Measurements from ENCODE around the gene APLP2. TPM values are rescaled to one million over a fixed set of nuclear protein-coding genes. Genes with fewer than 3 reads are reported as not detected.

The APLP2 gene
- total RNA-seq, 1 experiment from 2014 or later: 317 TPM

DNA sequence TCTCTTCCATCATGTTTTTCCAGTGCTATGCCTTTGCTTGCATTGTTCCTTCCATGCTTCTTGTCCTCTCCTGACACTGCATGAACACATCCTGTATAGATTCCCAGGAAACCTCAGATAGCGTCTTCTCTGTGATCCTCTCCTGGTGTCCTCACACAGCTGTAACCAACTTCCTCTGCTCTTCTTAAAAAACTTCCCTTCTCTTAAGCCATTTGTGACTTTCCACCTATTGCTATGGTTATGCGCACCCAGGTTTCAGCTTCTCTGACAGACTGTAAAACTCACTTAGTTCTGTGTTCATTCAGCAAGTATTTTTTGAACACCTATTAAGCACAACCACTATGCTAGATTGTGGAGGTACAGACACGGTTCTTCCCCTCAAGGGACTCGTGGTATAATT is 5.1 kb upstream of the APLP2 start:
- no peak overlapping the region for H3K27ac Mint-ChIP-seq (ENCODE audit: low read depth, unreplicated experiment)

DNA sequence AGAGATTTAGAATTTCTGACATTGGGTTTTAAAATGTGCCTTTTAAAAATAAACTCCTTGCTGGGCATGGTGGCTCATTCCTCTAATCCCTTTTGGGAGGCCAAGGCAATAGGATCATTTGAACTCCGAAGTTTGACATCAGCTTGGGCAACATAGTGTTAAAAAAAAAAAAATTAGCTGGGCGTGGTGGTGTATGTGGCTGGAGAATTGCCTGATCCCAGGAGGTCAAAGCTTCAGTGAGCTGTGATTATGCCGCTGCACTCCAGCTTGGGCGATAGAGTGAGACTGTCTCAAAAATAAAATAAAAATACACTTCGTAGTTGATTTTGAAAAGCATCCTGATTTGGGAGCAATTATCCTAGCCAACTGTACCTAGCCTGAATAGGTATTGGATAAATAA is 3.4 kb upstream of the APLP2 start:
- CTCF ChIA-PET: interaction anchor here (0.6 to 2.2 kb wide), 4 partner anchors 10 to 66 kb away, joined by 3 to 7 read pairs (median 4); no protein-coding TSS in a partner anchor
- TF ChIP-seq, protein P1, sequence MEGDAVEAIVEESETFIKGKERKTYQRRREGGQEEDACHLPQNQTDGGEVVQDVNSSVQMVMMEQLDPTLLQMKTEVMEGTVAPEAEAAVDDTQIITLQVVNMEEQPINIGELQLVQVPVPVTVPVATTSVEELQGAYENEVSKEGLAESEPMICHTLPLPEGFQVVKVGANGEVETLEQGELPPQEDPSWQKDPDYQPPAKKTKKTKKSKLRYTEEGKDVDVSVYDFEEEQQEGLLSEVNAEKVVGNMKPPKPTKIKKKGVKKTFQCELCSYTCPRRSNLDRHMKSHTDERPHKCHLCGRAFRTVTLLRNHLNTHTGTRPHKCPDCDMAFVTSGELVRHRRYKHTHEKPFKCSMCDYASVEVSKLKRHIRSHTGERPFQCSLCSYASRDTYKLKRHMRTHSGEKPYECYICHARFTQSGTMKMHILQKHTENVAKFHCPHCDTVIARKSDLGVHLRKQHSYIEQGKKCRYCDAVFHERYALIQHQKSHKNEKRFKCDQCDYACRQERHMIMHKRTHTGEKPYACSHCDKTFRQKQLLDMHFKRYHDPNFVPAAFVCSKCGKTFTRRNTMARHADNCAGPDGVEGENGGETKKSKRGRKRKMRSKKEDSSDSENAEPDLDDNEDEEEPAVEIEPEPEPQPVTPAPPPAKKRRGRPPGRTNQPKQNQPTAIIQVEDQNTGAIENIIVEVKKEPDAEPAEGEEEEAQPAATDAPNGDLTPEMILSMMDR (IDR thresholded peaks at IDR 0.05; ENCODE audit: unreplicated experiment): no peak
- no peak overlapping the region for H3K4me3 Mint-ChIP-seq (ENCODE audit: unreplicated experiment)
- H3K9me3 Mint-ChIP-seq (ENCODE audit: unreplicated experiment): no peaks in the 10 kb centered on the region
- no TSS peak for BruUV-seq (replicated peaks)
- no peaks in the 10 kb centered on the region for H3K27me3 Mint-ChIP-seq (ENCODE audit: insufficient read depth, unreplicated experiment)
- POLR2A ChIA-PET: interaction anchor here (0.6 to 2.4 kb wide), 4 partner anchors 29 to 64 kb away, joined by 3 to 26 read pairs (median 4); partner anchors contain the start of gene PRDM10
- H3K27ac Mint-ChIP-seq (ENCODE audit: low read depth, unreplicated experiment): no peak overlapping the region
- intact Hi-C loops (cut with micrococcal nuclease): no loop called here
- peaks cover 6% of the 10 kb centered on the region for H3K36me3 Mint-ChIP-seq (ENCODE audit: insufficient read depth, unreplicated experiment)
- H3K4me1 Mint-ChIP-seq (ENCODE audit: insufficient read depth, unreplicated experiment): peaks cover 20% of the 10 kb centered on the region
- no peak for DNase-seq (ENCODE audit: unreplicated experiment)

More for the DNA sequence above, 5.1 kb upstream of the APLP2 start:
- DNase-seq (ENCODE audit: unreplicated experiment): no peak
- Mint-ChIP-seq H3K4me1 (ENCODE audit: insufficient read depth, unreplicated experiment) (peaks cover 17% of the 10 kb centered on the region), H3K36me3 (ENCODE audit: insufficient read depth, unreplicated experiment) (peaks cover 3% of the 10 kb centered on the region), H3K27me3 (ENCODE audit: insufficient read depth, unreplicated experiment) (no peaks in the 10 kb centered on the region), H3K9me3 (ENCODE audit: unreplicated experiment) (no peaks in the 10 kb centered on the region), H3K4me3 (ENCODE audit: unreplicated experiment) (no peak overlapping the region)
- CTCF ChIA-PET: interaction anchor here (0.7 to 0.9 kb wide), 2 partner anchors 110 to 491 kb away, joined by 3 read pairs; no protein-coding TSS in a partner anchor
- POLR2A ChIA-PET: interaction anchor here (0.7 to 1.1 kb wide), 2 partner anchors 26 to 61 kb away, joined by 3 read pairs; no protein-coding TSS in a partner anchor
- intact Hi-C loops (cut with micrococcal nuclease): no loop called here
- BruUV-seq (replicated peaks): no TSS peak
- TF ChIP-seq, protein P1 (IDR thresholded peaks at IDR 0.05; ENCODE audit: unreplicated experiment): no peak

DNA sequence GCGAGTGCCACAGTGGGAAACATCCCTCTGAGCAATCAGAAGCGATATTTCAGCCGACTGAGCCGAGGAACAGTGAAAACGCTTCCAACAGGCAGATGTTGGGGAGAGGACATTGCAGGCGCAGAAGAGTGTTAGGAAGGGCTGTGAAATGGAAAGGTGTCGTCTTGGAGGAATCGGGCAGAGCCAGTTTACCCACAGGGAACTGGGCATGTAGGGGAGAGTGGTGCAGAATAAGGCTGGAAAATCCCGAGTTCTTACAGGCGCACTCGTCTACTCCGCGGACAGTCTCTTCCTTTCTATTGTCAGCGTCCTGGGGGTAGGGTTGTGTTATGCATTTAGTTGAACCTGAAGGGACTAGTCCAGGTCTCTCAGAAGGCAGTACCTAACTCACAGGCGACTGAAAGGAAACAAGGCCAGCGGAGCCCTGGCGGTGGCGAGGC is 1.1 kb upstream of the APLP2 start:
- Mint-ChIP-seq H3K27ac (ENCODE audit: low read depth, unreplicated experiment) (peak overlapping the region; percentile 92), H3K4me1 (ENCODE audit: insufficient read depth, unreplicated experiment) (peaks cover 28% of the 10 kb centered on the region), H3K36me3 (ENCODE audit: insufficient read depth, unreplicated experiment) (peaks cover 6% of the 10 kb centered on the region), H3K4me3 (ENCODE audit: unreplicated experiment) (peak overlapping the region; percentile 85), H3K27me3 (ENCODE audit: insufficient read depth, unreplicated experiment) (no peaks in the 10 kb centered on the region), H3K9me3 (ENCODE audit: unreplicated experiment) (no peaks in the 10 kb centered on the region)
- TF ChIP-seq, protein P1 (IDR thresholded peaks at IDR 0.05; ENCODE audit: unreplicated experiment): no peak
- intact Hi-C loops (cut with micrococcal nuclease): loop anchor here (2.0 kb wide), 1 partner anchor 146 kb away; no protein-coding TSS in a partner anchor
- no TSS peak for BruUV-seq (replicated peaks)
- POLR2A ChIA-PET: interaction anchor here (1.0 kb wide), 1 partner anchor 31 kb away, joined by 3 read pairs; no protein-coding TSS in a partner anchor
- CTCF ChIA-PET: no interaction called here
- DNase-seq (ENCODE audit: unreplicated experiment): no peak

DNA sequence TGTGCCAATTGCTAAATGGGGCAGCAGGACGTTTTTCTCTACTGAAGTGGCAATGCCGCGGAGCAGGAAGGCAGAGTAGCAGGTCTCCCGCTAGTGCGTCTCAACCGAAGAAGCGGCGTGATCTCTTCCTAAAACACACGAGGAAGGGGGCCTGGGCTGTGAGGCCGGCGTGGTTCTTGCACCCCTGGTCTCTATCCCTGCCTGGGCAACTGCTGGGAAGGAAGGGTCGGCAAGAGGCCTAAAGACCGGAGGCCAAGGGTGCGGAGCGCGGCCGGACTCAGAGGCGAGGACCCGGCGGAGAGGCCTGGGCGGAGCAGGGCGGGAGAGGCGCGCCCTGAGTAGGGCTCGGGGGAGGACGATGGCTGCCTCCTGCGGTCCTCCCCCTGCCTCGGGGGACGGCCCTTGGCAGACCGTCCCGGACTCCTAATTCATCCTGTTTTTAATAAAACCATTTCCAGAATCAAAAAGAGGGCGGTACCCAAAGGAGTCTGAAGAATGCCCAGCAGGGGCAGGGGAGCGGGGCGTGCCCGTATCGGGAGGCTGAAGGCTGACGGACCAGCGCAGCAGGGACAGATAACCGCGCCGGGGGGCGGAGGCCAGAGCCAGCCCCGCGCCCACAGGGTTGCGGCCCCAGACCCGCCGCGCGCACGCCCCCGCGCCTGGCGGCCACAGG is 572 bp upstream of the APLP2 start:
- Mint-ChIP-seq H3K4me1 (ENCODE audit: insufficient read depth, unreplicated experiment) (peaks cover 27% of the 10 kb centered on the region), H3K36me3 (ENCODE audit: insufficient read depth, unreplicated experiment) (peaks cover 6% of the 10 kb centered on the region), H3K27me3 (ENCODE audit: insufficient read depth, unreplicated experiment) (no peaks in the 10 kb centered on the region), H3K27ac (ENCODE audit: low read depth, unreplicated experiment) (peak overlapping the region; percentile 92), H3K4me3 (ENCODE audit: unreplicated experiment) (peak overlapping the region; percentile 85), H3K9me3 (ENCODE audit: unreplicated experiment) (no peaks in the 10 kb centered on the region)
- TSS peak; percentile 70 for BruUV-seq (replicated peaks)
- POLR2A ChIA-PET: interaction anchor here (0.5 to 4.8 kb wide), 14 partner anchors 8 to 1544 kb away, joined by 3 to 186 read pairs (median 14); partner anchors contain the start of gene PRDM10
- TF ChIP-seq, protein P1 (IDR thresholded peaks at IDR 0.05; ENCODE audit: unreplicated experiment): no peak
- CTCF ChIA-PET: interaction anchor here (3.4 kb wide), 1 partner anchor 67 kb away, joined by 24 read pairs; the partner anchor contains the start of gene PRDM10
- intact Hi-C loops (cut with micrococcal nuclease): loop anchor here (1.0 to 2.0 kb wide), 3 partner anchors 32 to 146 kb away; no protein-coding TSS in a partner anchor
- peak; percentile 91 for DNase-seq (ENCODE audit: unreplicated experiment)
